GM23338 (cell line): ENCODE results near the gene SPATC1L. TPM values are rescaled to one million over a fixed set of nuclear protein-coding genes. Genes with fewer than 3 reads are reported as not detected.

Source experiments
- ATAC-seq: fragments of 200-7000 bp; cut with Tn5 transposase; 3 replicates; pipeline ENCODE4 v1.9.1; 2020
- DNase-seq: peaks from one replicate; pipeline ENCODE4 v3.0.0-alpha.2; 2015; ENCODE audit warnings: low spot score
- H2AFZ ChIP-seq: fragments of 200-600 bp; sonication (generic); 2 replicates; pipeline ENCODE4 v1.8.0; 2016; ENCODE audit warnings: antibody characterized with exemption, mild to moderate bottlenecking, moderate library complexity
- H3F3A ChIP-seq: fragments of 200-600 bp; sonication (generic); replicated peaks from 2 replicates; pipeline ENCODE4 v1.8.0; 2017; ENCODE audit warnings: antibody characterized with exemption, mixed run types, low read depth
- H3K27ac ChIP-seq: fragments of 200-600 bp; sonication (generic); 2 replicates; pipeline ENCODE4 v1.6.1; 2016; ENCODE audit warnings: low read depth
- H3K27me3 ChIP-seq: fragments of 200-600 bp; sonication (generic); 2 replicates; pipeline ENCODE4 v1.8.0; 2016; ENCODE audit warnings: mild to moderate bottlenecking, mixed run types, moderate library complexity; ENCODE audit not compliant: insufficient read depth
- H3K36me3 ChIP-seq: fragments of 200-600 bp; sonication (generic); 2 replicates; pipeline ENCODE4 v1.8.0; 2016; ENCODE audit warnings: mild to moderate bottlenecking; ENCODE audit not compliant: insufficient read depth
- H3K4me1 ChIP-seq: fragments of 200-600 bp; sonication (generic); 2 replicates; pipeline ENCODE4 v1.8.0; 2016; ENCODE audit warnings: mild to moderate bottlenecking, moderate library complexity; ENCODE audit not compliant: insufficient read depth
- H3K4me2 ChIP-seq: fragments of 200-600 bp; sonication (generic); 2 replicates; pipeline ENCODE4 v1.7.1; 2017; ENCODE audit warnings: mixed run types
- H3K4me3 ChIP-seq: fragments of 200-600 bp; sonication (generic); 2 replicates; pipeline ENCODE4 v1.6.1; 2016; ENCODE audit warnings: mixed run types
- H3K79me2 ChIP-seq: fragments of 200-600 bp; sonication (generic); replicated peaks from 2 replicates; pipeline ENCODE4 v1.8.0; 2017; ENCODE audit warnings: mild to moderate bottlenecking; ENCODE audit not compliant: insufficient read depth
- H3K9me2 ChIP-seq: fragments of 200-600 bp; sonication (generic); 2 replicates; pipeline ENCODE4 v1.8.0; 2017; ENCODE audit not compliant: insufficient read depth
- H4K20me1 ChIP-seq: fragments of 200-600 bp; sonication (generic); replicated peaks from 2 replicates; pipeline ENCODE4 v1.8.0; 2017; ENCODE audit warnings: mild to moderate bottlenecking; ENCODE audit not compliant: insufficient read depth
- H3K27ac Mint-ChIP-seq: 2 replicates; pipeline ENCODE4 v1.8.0; 2020; ENCODE audit warnings: inconsistent platforms, mild to moderate bottlenecking, moderate library complexity, mixed read lengths
- H3K27me3 Mint-ChIP-seq: 3 replicates; pipeline ENCODE4 v1.8.0; 2022; ENCODE audit warnings: low read depth, mild to moderate bottlenecking, moderate library complexity, mixed read lengths, inconsistent platforms; ENCODE audit not compliant: insufficient read depth, poor library complexity
- H3K36me3 Mint-ChIP-seq: 3 replicates; pipeline ENCODE4 v1.8.0; 2021; ENCODE audit warnings: low read depth, mild to moderate bottlenecking, inconsistent platforms, moderate library complexity, mixed read lengths
- H3K4me1 Mint-ChIP-seq: 3 replicates; pipeline ENCODE4 v1.8.0; 2020; ENCODE audit warnings: mild to moderate bottlenecking, inconsistent platforms, mixed read lengths
- H3K4me3 Mint-ChIP-seq: 3 replicates; pipeline ENCODE4 v1.8.0; 2021; ENCODE audit warnings: moderate library complexity, mild to moderate bottlenecking, inconsistent platforms, mixed read lengths
- H3K9me3 Mint-ChIP-seq: 3 replicates; pipeline ENCODE4 v1.8.0; 2020; ENCODE audit warnings: moderate library complexity, mild to moderate bottlenecking, inconsistent platforms, mixed read lengths
- CREB1 ChIP-seq: fragments of 250-450 bp; sonication (Bioruptor Pico); IDR thresholded peaks from 2 replicates; pipeline ENCODE4 v1.5.0; 2020; ENCODE audit warnings: low read depth, mild to moderate bottlenecking, moderate library complexity
- CTCF ChIP-seq, 2 experiments: fragments of 200-600 bp in 1 of 2; sonication (generic) in 1 of 2; conservative IDR thresholded peaks; 2 replicates each; pipeline versions ENCODE4 v1.5.1 to v1.6.1; 2016 to 2017; ENCODE audit warnings: antibody characterized with exemption in 2 of 2, low read depth in 2 of 2, mild to moderate bottlenecking in 2 of 2, moderate library complexity in 1 of 2
- ETS1 ChIP-seq: IDR thresholded peaks from 2 replicates; pipeline ENCODE4 v1.6.1; 2016; ENCODE audit warnings: antibody characterized with exemption
- EZH2 ChIP-seq: fragments of 200-600 bp; sonication (generic); IDR thresholded peaks from one replicate; pipeline ENCODE4 v1.8.0; 2017; ENCODE audit warnings: antibody characterized with exemption, mild to moderate bottlenecking, low read depth; ENCODE audit not compliant: unreplicated experiment
- EZH2phosphoT487 ChIP-seq: fragments of 200-600 bp; sonication (generic); IDR thresholded peaks from one replicate; pipeline ENCODE4 v1.8.1; 2018; ENCODE audit warnings: antibody characterized with exemption; ENCODE audit not compliant: unreplicated experiment
- JUNB ChIP-seq: IDR thresholded peaks from one replicate; pipeline ENCODE4 v1.6.1; 2016; ENCODE audit warnings: antibody characterized with exemption; ENCODE audit not compliant: unreplicated experiment
- NANOG ChIP-seq: IDR thresholded peaks from 2 replicates; pipeline ENCODE4 v1.6.1; 2016; ENCODE audit warnings: antibody characterized with exemption, borderline replicate concordance
- REST ChIP-seq: IDR thresholded peaks from one replicate; pipeline ENCODE4 v1.6.1; 2018; ENCODE audit warnings: antibody characterized with exemption; ENCODE audit not compliant: unreplicated experiment
- STAT1 ChIP-seq: IDR thresholded peaks from one replicate; pipeline ENCODE4 v1.6.1; 2016; ENCODE audit warnings: antibody characterized with exemption; ENCODE audit not compliant: unreplicated experiment
- ZNF114 ChIP-seq: fragments of 250-450 bp; sonication (Bioruptor Pico); IDR thresholded peaks from 2 replicates; pipeline ENCODE4 v1.5.0; 2020; ENCODE audit warnings: mild to moderate bottlenecking, moderate library complexity
- polyA plus RNA-seq: library from polyadenylated mRNA; unstranded; fragments of >200 nt; fragmentation: Nextera tagmentation; extraction: Ambion mirVana; gene quantifications from 2 replicates; pipeline ENCODE4 v1.2.1, GENCODE V29; 2016
- total RNA-seq: library from RNA; depleted of rRNA; stranded (reverse); fragments of >200 nt; shearing (Covaris generic); gene quantifications from 2 replicates; pipeline ENCODE4 v1.2.3, GENCODE V29; 2014

Gene SPATC1L
- total and polyA plus RNA-seq, 2 experiments from 2014 or later, result 37.6 to 70.2 TPM

GRCh38 chr21:46120301-46121285 is 63.7 kb downstream of the SPATC1L start (continued):
- TF ChIP-seq ETS1, result no peak
- no peak for TF ChIP-seq JUNB
- no peak for TF ChIP-seq EZH2
- TF ChIP-seq NANOG, result no peak
- TF ChIP-seq EZH2phosphoT487, result no peak
- TF ChIP-seq REST, result no peak
- TF ChIP-seq CREB1 (CRISPR knock-in tag), result no peak
- TF ChIP-seq ZNF114 (CRISPR knock-in tag), result no peak
- TF ChIP-seq CTCF (conservative IDR thresholded peaks at IDR 0.05; ENCODE audit: low read depth in 2 of 2), result no peak

GRCh38 chr21:46119637-46120271 is 64.5 kb downstream of the SPATC1L start:
- Mint-ChIP-seq H3K4me3 (no peak overlapping the region), H3K9me3 (0 out of 3 replicates have a peak, but pooled peaks cover 3% of the 10 kb centered on the region), H3K27ac (no peak overlapping the region), H3K27me3 (peaks cover 3% of the 10 kb centered on the region), H3K4me1 (no peaks in the 10 kb centered on the region), H3K36me3 (peaks cover 20% of the 10 kb centered on the region)
- H3K4me2 ChIP-seq, result no peak overlapping the region
- H3K36me3 ChIP-seq, result peaks cover 4% of the 10 kb centered on the region
- H3K27ac ChIP-seq, result no peak overlapping the region
- H2AFZ ChIP-seq, result no peak overlapping the region
- H3K4me3 ChIP-seq, result no peak overlapping the region
- H3K9me2 ChIP-seq, result no peaks in the 10 kb centered on the region
- TF ChIP-seq STAT1, result no peak
- TF ChIP-seq ZNF114 (CRISPR knock-in tag), result no peak
- H3F3A ChIP-seq, result no peaks in the 10 kb centered on the region
- ATAC-seq (no peak; the same call in 2 of the 3 replicates), DNase-seq (no peak)
- H3K4me1 ChIP-seq, result no peaks in the 10 kb centered on the region
- no peaks in the 10 kb centered on the region for H4K20me1 ChIP-seq
- H3K27me3 ChIP-seq, result no peaks in the 10 kb centered on the region
- H3K79me2 ChIP-seq, result no peaks in the 10 kb centered on the region
